ENCODE measurements around the gene TCTN3.
"Not testable (repeated sequence)": the region's sequence is repeated elsewhere in the genome, so short reads cannot be mapped to it uniquely, and the experiment has no call there.

DNA sequence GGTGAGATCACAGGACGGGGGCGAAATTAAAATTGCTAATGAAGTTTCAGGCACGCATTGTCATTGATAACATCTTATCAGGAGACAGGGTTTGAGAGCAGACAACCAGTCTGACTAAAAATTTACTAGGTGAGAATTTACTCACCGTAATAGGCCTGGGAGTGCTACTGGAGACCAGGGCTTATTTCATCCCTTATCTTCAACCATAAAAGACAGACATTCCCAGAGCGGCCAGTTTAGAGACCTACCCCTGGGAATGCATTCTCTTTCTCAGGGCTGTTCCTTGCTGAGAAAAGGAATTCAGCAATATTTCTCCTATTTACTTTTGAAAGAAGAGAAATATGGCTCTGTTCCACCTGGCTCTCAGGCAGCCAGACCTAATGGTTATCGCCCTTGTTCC lies 39.2 kb upstream of the TCTN3 start:
- TF ChIP-seq POLR2A (IDR thresholded peaks at IDR 0.05), result not testable (repeated sequence)
- TF ChIP-seq, protein P1, sequence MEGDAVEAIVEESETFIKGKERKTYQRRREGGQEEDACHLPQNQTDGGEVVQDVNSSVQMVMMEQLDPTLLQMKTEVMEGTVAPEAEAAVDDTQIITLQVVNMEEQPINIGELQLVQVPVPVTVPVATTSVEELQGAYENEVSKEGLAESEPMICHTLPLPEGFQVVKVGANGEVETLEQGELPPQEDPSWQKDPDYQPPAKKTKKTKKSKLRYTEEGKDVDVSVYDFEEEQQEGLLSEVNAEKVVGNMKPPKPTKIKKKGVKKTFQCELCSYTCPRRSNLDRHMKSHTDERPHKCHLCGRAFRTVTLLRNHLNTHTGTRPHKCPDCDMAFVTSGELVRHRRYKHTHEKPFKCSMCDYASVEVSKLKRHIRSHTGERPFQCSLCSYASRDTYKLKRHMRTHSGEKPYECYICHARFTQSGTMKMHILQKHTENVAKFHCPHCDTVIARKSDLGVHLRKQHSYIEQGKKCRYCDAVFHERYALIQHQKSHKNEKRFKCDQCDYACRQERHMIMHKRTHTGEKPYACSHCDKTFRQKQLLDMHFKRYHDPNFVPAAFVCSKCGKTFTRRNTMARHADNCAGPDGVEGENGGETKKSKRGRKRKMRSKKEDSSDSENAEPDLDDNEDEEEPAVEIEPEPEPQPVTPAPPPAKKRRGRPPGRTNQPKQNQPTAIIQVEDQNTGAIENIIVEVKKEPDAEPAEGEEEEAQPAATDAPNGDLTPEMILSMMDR (IDR thresholded peaks at IDR 0.05 in 4 of 5, conservative IDR thresholded peaks at IDR 0.05 in 1 of 5), result not testable (repeated sequence)

All from gastrocnemius medialis (tissue), 4 donors.